ENCODE data around the gene CLCN6. TPM values are rescaled to one million over a fixed set of nuclear protein-coding genes. Genes with fewer than 3 reads are reported as not detected.
A peak's percentile ranks its signal among the peaks of the same experiment; 100 is the strongest.

The CLCN6 gene
- total and polyA plus RNA-seq, 2 of the 13 experiments (the other 11 are each of a cell fraction or from before 2014, with no cell fraction given), result 14.9 to 19.3 TPM

GRCh38 chr1:11805422-11806306 is at the start of gene CLCN6, which contains the start of gene MTHFR (continued):
- TF ChIP-seq, protein P1, sequence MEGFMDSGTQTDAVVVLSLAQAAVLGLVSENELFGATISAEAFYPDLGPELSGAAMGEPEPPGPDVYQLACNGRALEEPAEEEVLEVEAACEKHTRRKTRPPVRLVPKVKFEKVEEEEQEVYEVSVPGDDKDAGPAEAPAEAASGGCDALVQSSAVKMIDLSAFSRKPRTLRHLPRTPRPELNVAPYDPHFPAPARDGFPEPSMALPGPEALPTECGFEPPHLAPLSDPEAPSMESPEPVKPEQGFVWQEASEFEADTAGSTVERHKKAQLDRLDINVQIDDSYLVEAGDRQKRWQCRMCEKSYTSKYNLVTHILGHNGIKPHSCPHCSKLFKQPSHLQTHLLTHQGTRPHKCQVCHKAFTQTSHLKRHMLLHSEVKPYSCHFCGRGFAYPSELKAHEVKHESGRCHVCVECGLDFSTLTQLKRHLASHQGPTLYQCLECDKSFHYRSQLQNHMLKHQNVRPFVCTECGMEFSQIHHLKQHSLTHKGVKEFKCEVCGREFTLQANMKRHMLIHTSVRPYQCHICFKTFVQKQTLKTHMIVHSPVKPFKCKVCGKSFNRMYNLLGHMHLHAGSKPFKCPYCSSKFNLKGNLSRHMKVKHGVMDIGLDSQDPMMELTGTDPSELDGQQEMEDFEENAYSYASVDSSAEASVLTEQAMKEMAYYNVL (CRISPR knock-in tag; IDR thresholded peaks at IDR 0.05; ENCODE audit: borderline replicate concordance), result no peak; the same call in 1 of the 2 replicates
- TF ChIP-seq, protein P2, sequence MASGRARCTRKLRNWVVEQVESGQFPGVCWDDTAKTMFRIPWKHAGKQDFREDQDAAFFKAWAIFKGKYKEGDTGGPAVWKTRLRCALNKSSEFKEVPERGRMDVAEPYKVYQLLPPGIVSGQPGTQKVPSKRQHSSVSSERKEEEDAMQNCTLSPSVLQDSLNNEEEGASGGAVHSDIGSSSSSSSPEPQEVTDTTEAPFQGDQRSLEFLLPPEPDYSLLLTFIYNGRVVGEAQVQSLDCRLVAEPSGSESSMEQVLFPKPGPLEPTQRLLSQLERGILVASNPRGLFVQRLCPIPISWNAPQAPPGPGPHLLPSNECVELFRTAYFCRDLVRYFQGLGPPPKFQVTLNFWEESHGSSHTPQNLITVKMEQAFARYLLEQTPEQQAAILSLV (CRISPR knock-in tag; IDR thresholded peaks at IDR 0.05; ENCODE audit: borderline replicate concordance), result peak; percentile 31; the same call in 1 of the 2 replicates
- TF ChIP-seq ZNF317 (CRISPR knock-in tag; IDR thresholded peaks at IDR 0.05) (peak; percentile 15; the same call in 1 of the 2 replicates), RFX3 (CRISPR knock-in tag; IDR thresholded peaks at IDR 0.05) (no peak; the same call in 1 of the 2 replicates), ZNF160 (CRISPR knock-in tag; IDR thresholded peaks at IDR 0.05) (peak; percentile 18; the same call in 1 of the 2 replicates), ZNF781 (CRISPR knock-in tag; IDR thresholded peaks at IDR 0.05; ENCODE audit: borderline replicate concordance, not compliant biosample characterization) (no peak), SP1 (IDR thresholded peaks at IDR 0.05) (no peak), SP1 (CRISPR knock-in tag; IDR thresholded peaks at IDR 0.05) (peak; percentile 52), ZNF121 (CRISPR knock-in tag; IDR thresholded peaks at IDR 0.05) (0 out of 2 replicates have a peak, but pooled peaks have one; percentile 25), CENPX (CRISPR knock-in tag; IDR thresholded peaks at IDR 0.05) (no peak), XBP1 (CRISPR knock-in tag; IDR thresholded peaks at IDR 0.05) (peak; percentile 30; the same call in 1 of the 2 replicates), TOPORS (CRISPR knock-in tag; IDR thresholded peaks at IDR 0.05) (no peak), ZMYM2 (CRISPR knock-in tag; IDR thresholded peaks at IDR 0.05) (no peak), ELF3 (CRISPR knock-in tag; IDR thresholded peaks at IDR 0.05) (peak; percentile 45; the same call in 1 of the 2 replicates), ZNF879 (CRISPR knock-in tag; IDR thresholded peaks at IDR 0.05) (peak; percentile 31; the same call in 1 of the 2 replicates), KDM2A (CRISPR knock-in tag; IDR thresholded peaks at IDR 0.05; ENCODE audit: borderline replicate concordance, low read depth) (peak; percentile 81), ZNF670 (CRISPR knock-in tag; IDR thresholded peaks at IDR 0.05; ENCODE audit: borderline replicate concordance) (peak; percentile 84; the same call in 1 of the 2 replicates)
- TF ChIP-seq, protein P3, sequence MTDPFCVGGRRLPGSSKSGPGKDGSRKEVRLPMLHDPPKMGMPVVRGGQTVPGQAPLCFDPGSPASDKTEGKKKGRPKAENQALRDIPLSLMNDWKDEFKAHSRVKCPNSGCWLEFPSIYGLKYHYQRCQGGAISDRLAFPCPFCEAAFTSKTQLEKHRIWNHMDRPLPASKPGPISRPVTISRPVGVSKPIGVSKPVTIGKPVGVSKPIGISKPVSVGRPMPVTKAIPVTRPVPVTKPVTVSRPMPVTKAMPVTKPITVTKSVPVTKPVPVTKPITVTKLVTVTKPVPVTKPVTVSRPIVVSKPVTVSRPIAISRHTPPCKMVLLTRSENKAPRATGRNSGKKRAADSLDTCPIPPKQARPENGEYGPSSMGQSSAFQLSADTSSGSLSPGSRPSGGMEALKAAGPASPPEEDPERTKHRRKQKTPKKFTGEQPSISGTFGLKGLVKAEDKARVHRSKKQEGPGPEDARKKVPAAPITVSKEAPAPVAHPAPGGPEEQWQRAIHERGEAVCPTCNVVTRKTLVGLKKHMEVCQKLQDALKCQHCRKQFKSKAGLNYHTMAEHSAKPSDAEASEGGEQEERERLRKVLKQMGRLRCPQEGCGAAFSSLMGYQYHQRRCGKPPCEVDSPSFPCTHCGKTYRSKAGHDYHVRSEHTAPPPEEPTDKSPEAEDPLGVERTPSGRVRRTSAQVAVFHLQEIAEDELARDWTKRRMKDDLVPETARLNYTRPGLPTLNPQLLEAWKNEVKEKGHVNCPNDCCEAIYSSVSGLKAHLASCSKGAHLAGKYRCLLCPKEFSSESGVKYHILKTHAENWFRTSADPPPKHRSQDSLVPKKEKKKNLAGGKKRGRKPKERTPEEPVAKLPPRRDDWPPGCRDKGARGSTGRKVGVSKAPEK (CRISPR knock-in tag; IDR thresholded peaks at IDR 0.05; ENCODE audit: borderline replicate concordance), result no peak
- TF ChIP-seq, protein P4, sequence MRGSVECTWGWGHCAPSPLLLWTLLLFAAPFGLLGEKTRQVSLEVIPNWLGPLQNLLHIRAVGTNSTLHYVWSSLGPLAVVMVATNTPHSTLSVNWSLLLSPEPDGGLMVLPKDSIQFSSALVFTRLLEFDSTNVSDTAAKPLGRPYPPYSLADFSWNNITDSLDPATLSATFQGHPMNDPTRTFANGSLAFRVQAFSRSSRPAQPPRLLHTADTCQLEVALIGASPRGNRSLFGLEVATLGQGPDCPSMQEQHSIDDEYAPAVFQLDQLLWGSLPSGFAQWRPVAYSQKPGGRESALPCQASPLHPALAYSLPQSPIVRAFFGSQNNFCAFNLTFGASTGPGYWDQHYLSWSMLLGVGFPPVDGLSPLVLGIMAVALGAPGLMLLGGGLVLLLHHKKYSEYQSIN (CRISPR knock-in tag; IDR thresholded peaks at IDR 0.05; ENCODE audit: borderline replicate concordance), result no peak
- TF ChIP-seq, protein P5, sequence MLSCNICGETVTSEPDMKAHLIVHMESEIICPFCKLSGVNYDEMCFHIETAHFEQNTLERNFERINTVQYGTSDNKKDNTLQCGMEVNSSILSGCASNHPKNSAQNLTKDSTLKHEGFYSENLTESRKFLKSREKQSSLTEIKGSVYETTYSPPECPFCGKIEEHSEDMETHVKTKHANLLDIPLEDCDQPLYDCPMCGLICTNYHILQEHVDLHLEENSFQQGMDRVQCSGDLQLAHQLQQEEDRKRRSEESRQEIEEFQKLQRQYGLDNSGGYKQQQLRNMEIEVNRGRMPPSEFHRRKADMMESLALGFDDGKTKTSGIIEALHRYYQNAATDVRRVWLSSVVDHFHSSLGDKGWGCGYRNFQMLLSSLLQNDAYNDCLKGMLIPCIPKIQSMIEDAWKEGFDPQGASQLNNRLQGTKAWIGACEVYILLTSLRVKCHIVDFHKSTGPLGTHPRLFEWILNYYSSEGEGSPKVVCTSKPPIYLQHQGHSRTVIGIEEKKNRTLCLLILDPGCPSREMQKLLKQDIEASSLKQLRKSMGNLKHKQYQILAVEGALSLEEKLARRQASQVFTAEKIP (CRISPR knock-in tag; IDR thresholded peaks at IDR 0.05; ENCODE audit: borderline replicate concordance), result no peak

All from HepG2 (cell line).